ENCODE measurements around the gene KCNK3. TPM values are rescaled to one million over a fixed set of nuclear protein-coding genes. Genes with fewer than 3 reads are reported as not detected.
"Not testable (repeated sequence)": the region's sequence is repeated elsewhere in the genome, so short reads cannot be mapped to it uniquely, and the experiment has no call there.

The KCNK3 gene
- total RNA-seq, 1 donor from 2014 or later: 0.70 TPM

- intact Hi-C loops (cut with DNase I): no loop called here
- no peak for DNase-seq (ENCODE audit: low spot score)
These were observed 49.7 kb downstream of the KCNK3 start for GRCh38 chr2:26742048-26742770.

- intact Hi-C loops (cut with DNase I): no loop called here
- DNase-seq (ENCODE audit: low spot score): no peak
These were observed 51.3 kb downstream of the KCNK3 start for GRCh38 chr2:26743852-26744251.

- no peak for DNase-seq (ENCODE audit: low spot score)
- intact Hi-C loops (cut with DNase I): loop anchor here (1.0 kb wide), 1 partner anchor 140 kb away; no protein-coding TSS in a partner anchor
These were observed 52.4 kb downstream of the KCNK3 start for GRCh38 chr2:26744953-26745352.

- intact Hi-C loops (cut with DNase I): loop anchor here (1.0 kb wide), 1 partner anchor 140 kb away; no protein-coding TSS in a partner anchor
- DNase-seq (ENCODE audit: low spot score): peak; percentile 87
These were observed 53.2 kb downstream of the KCNK3 start for GRCh38 chr2:26745609-26746327.

GRCh38 chr2:26746934-26747333, 54.4 kb downstream of the KCNK3 start:
- intact Hi-C loops (cut with DNase I): no loop called here
- no peak for DNase-seq (ENCODE audit: low spot score)

GRCh38 chr2:26749787-26750420, 57.4 kb downstream of the KCNK3 start:
- intact Hi-C loops (cut with DNase I): not testable (repeated sequence)

GRCh38 chr2:26750467-26750866, 57.9 kb downstream of the KCNK3 start:
- intact Hi-C loops (cut with DNase I); DNase-seq (ENCODE audit: low spot score): not testable (repeated sequence)

More at GRCh38 chr2:26749787-26750420, 57.4 kb downstream of the KCNK3 start:
- not testable (repeated sequence) for DNase-seq (ENCODE audit: low spot score)

GRCh38 chr2:26752656-26753055, 60.1 kb downstream of the KCNK3 start:
- intact Hi-C loops (cut with DNase I): no loop called here
- no peak for DNase-seq (ENCODE audit: low spot score)

GRCh38 chr2:26754539-26754938, 62.0 kb downstream of the KCNK3 start:
- intact Hi-C loops (cut with DNase I): no loop called here
- no peak for DNase-seq (ENCODE audit: low spot score)

- intact Hi-C loops (cut with DNase I): no loop called here
These were observed 62.6 kb downstream of the KCNK3 start for GRCh38 chr2:26754972-26755670.

GRCh38 chr2:26756337-26756736, 63.8 kb downstream of the KCNK3 start:
- intact Hi-C loops (cut with DNase I): no loop called here
- no peak for DNase-seq (ENCODE audit: low spot score)

More at GRCh38 chr2:26754972-26755670, 62.6 kb downstream of the KCNK3 start:
- no peak for DNase-seq (ENCODE audit: low spot score)

- DNase-seq (ENCODE audit: low spot score): no peak
- intact Hi-C loops (cut with DNase I): no loop called here
These were observed 65.6 kb downstream of the KCNK3 start for GRCh38 chr2:26757873-26758789.

GRCh38 chr2:26758790-26759321, 66.3 kb downstream of the KCNK3 start:
- no peak for DNase-seq (ENCODE audit: low spot score)
- intact Hi-C loops (cut with DNase I): no loop called here

GRCh38 chr2:26759845-26760244, 67.3 kb downstream of the KCNK3 start:
- DNase-seq (ENCODE audit: low spot score): no peak
- intact Hi-C loops (cut with DNase I): no loop called here

- DNase-seq (ENCODE audit: low spot score); intact Hi-C loops (cut with DNase I): not testable (repeated sequence)
These were observed 68.5 kb downstream of the KCNK3 start for GRCh38 chr2:26760991-26761390.

GRCh38 chr2:26763019-26763418, 70.5 kb downstream of the KCNK3 start:
- intact Hi-C loops (cut with DNase I): no loop called here
- no peak for DNase-seq (ENCODE audit: low spot score)

GRCh38 chr2:26764078-26764887, 71.8 kb downstream of the KCNK3 start, which contains the start of gene SLC35F6:
SLC35F6 (plus strand) TSS chr2:26764284; CDS start chr2:26764350, 66 bp downstream.
- intact Hi-C loops (cut with DNase I): no loop called here
- peak; percentile 91 for DNase-seq (ENCODE audit: low spot score)

GRCh38 chr2:26764906-26765305, 72.4 kb downstream of the KCNK3 start:
- intact Hi-C loops (cut with DNase I): no loop called here
- DNase-seq (ENCODE audit: low spot score): no peak

Data from cardiac septum (tissue), 1 donor.